Kidney epithelial cell (primary cell): ENCODE data around the gene AARS2. TPM values are rescaled to one million over a fixed set of nuclear protein-coding genes. Genes with fewer than 3 reads are reported as not detected.

Source experiments
- DNase-seq: peaks from one replicate; pipeline ENCODE4 v3.0.0-alpha.2; 2010; ENCODE audit warnings: low read depth
- H3K27me3 ChIP-seq: 2 replicates; pipeline ENCODE4 v1.6.0; 2011; ENCODE audit warnings: low read length; ENCODE audit not compliant: control insufficient read depth, insufficient read depth
- H3K36me3 ChIP-seq: 2 replicates; pipeline ENCODE4 v1.5.1; 2011; ENCODE audit warnings: low read length; ENCODE audit not compliant: control insufficient read depth, insufficient read depth
- H3K4me3 ChIP-seq: 2 replicates; pipeline ENCODE4 v1.5.1; 2011; ENCODE audit warnings: low read depth, mild to moderate bottlenecking, control low read depth, low read length
- CTCF ChIP-seq: IDR thresholded peaks from 2 replicates; pipeline ENCODE4 v1.5.1; 2011; ENCODE audit warnings: mild to moderate bottlenecking, moderate library complexity, low read length, control low read depth, inconsistent platforms; ENCODE audit not compliant: insufficient read depth, poor library complexity, severe bottlenecking
- total RNA-seq: library from RNA; depleted of rRNA; stranded (reverse); fragments of >200 nt; gene quantifications from 2 replicates; pipeline ENCODE4 v1.2.3, GENCODE V29; 2015

Gene AARS2
- total RNA-seq, 1 donor from 2014 or later: 11.9 TPM

- TF ChIP-seq CTCF: no peak
- no peak for DNase-seq
- peaks cover 41% of the 10 kb centered on the region for H3K27me3 ChIP-seq
- no peaks in the 10 kb centered on the region for H3K36me3 ChIP-seq
- H3K4me3 ChIP-seq: peak overlapping the region; percentile 34
Measured at GRCh38 chr6:44297063-44298038, 15.8 kb downstream of the AARS2 start.

GRCh38 chr6:44294832-44295791 is 18.0 kb downstream of the AARS2 start:
- Histone ChIP-seq H3K4me3 (no peak overlapping the region), H3K27me3 (peaks cover 59% of the 10 kb centered on the region), H3K36me3 (no peaks in the 10 kb centered on the region)
- no peak for TF ChIP-seq CTCF
- no peak for DNase-seq

- DNase-seq: no peak
- no peak for TF ChIP-seq CTCF
- no peak overlapping the region for H3K4me3 ChIP-seq
- H3K36me3 ChIP-seq: no peaks in the 10 kb centered on the region
- H3K27me3 ChIP-seq: peaks cover 58% of the 10 kb centered on the region
Measured at GRCh38 chr6:44292661-44293365, 20.3 kb downstream of the AARS2 start.

- no peak for DNase-seq
- H3K27me3 ChIP-seq: peaks cover 55% of the 10 kb centered on the region
- no peak for TF ChIP-seq CTCF
- H3K36me3 ChIP-seq: no peaks in the 10 kb centered on the region
- no peak overlapping the region for H3K4me3 ChIP-seq
Measured at GRCh38 chr6:44291841-44292240, 21.3 kb downstream of the AARS2 start.

- no peak for DNase-seq
- H3K27me3 ChIP-seq: peaks cover 45% of the 10 kb centered on the region
Measured at GRCh38 chr6:44289726-44290260, 23.4 kb downstream of the AARS2 start.

More at GRCh38 chr6:44289726-44290260, 23.4 kb downstream of the AARS2 start:
- H3K36me3 ChIP-seq: no peaks in the 10 kb centered on the region
- H3K4me3 ChIP-seq: no peak overlapping the region
- no peak for TF ChIP-seq CTCF
